Stimulated activated CD4-positive, alpha-beta T cell treated with anti-CD3 and anti-CD28 coated beads, Interleukin-1b, Interleukin-23, amount 100 ng/mL, for 4 hours (primary cell): ENCODE measurements around the gene PFKP.

ENCODE experiments used
- DNase-seq, 2 donors: peaks; one replicate each; pipeline ENCODE4 v3.0.0-alpha.2; 2020; ENCODE audit warnings: low read depth in 2 of 2

PFKP gene

GRCh38 chr10:3116508-3117100 lies 49.3 kb downstream of the PFKP start:
- DNase-seq: no peak

- DNase-seq: no peak
Measured at GRCh38 chr10:3117486-3117885, 50.1 kb downstream of the PFKP start.

DNA sequence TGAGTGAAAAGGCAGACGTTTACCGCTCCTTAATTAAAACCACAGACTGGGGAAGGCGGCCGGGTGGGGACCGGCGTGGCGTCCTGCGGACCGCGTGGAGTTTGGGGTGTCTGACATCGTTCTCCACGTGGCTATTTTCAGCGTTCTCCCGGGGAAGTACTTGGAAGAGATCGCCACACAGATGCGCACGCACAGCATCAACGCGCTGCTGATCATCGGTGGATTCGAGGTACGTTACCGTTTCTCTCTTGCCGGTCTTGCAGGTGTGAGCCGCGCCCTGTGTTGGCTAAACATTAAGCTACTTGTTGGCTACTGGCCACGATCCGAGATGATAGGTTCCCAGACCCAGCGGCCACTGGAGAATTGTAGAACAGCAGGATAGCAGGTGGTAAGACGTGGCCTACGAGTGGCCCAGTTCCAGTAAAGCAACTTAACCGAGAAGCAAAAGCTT lies 51.3 kb downstream of the PFKP start:
- no peak for DNase-seq

- DNase-seq: no peak
Measured at GRCh38 chr10:3119796-3120459, 52.6 kb downstream of the PFKP start.

DNA sequence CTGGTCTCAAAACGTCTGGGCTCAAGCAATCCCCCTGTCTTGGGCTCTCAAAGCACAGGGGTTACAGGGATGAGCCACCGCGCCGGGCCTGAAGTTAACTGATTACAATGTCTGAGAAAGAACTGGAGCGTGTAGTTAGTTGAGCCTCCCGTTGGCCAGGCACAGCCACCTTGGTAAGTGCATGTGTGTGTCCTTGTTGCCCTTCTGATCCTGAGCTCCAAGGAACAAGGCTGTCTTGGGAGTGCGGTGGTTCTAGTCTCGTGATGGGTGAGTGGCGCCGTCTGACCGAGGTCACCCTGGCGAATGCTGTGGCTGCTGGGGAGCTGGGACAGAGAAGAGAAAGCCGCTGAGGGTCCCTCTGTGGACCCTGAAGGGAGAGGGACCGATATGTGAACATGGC lies 54.7 kb downstream of the PFKP start:
- DNase-seq: no peak

DNA sequence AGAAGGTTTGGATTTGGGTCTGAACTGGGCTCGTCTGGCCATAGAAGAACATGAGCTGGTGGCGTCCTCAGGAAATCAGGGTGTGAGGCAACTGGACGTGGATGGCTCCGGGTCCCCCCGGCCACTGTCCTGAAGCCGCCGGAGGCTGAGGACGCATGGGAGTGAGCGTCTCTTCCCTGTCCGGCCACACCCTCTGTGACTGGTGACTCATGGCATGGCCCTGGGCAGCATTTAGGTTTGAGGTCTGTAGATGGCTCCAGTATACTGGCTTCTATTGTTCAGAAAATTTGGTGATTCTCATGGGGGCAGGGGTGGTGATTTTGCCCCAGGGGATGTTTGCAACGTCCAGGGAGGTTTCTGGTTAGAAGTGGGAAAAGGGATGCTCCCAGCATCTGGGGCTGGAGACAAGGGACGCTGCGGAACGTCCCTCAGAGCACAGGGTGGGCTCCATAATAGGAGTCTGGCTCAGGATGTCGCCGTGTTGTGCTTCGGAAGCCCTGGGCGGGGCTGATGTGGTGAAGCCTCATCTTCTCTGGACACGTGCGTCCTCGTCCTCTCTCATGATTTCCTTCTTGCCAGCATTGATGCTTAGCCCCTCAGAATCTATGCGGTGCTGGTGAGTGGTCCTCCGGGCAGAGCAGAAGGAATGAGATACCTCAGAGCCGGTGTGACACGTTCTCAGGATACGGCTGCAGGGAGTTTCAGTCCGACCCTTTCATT lies 55.3 kb downstream of the PFKP start:
- no peak for DNase-seq

- no peak for DNase-seq
Measured at GRCh38 chr10:3123571-3124411, 56.4 kb downstream of the PFKP start.

DNA sequence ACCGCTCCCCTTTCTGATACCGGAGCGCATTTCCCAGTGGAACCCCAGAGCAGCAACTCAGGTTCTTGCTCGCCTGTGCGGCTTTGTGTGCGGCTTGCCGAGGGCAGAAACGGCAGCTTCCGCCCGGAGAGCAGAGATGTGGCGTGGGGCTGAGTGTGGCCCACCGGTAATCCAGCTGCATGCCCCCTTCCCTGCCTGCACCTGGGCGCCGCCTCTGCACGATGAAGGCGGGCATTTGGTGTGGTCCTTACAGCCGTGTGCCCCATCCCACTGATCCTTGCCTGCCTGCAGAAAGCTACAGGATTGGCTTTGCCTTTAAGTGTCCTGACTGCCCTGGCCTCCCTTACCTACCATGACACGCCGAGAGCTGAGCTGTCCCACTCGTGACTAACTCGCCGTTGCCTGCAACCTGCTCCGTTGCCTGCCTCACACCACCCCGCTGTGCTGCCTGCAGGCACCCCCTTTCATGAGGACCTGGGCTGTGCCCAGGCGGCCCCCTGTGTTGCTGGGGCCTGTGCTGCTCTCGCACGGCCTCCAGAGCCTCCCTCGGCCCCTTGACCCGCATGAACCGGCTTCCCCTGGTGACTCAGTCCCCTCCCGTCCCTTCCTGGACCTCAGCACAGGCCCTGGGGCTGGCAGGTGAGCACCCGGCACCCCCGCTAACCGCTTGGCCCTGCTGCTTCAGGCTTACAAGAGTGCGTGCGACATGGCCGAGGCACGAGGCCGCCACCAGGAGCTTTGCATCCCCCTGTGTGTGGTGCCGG lies 57.2 kb downstream of the PFKP start:
- no peak for DNase-seq

DNA sequence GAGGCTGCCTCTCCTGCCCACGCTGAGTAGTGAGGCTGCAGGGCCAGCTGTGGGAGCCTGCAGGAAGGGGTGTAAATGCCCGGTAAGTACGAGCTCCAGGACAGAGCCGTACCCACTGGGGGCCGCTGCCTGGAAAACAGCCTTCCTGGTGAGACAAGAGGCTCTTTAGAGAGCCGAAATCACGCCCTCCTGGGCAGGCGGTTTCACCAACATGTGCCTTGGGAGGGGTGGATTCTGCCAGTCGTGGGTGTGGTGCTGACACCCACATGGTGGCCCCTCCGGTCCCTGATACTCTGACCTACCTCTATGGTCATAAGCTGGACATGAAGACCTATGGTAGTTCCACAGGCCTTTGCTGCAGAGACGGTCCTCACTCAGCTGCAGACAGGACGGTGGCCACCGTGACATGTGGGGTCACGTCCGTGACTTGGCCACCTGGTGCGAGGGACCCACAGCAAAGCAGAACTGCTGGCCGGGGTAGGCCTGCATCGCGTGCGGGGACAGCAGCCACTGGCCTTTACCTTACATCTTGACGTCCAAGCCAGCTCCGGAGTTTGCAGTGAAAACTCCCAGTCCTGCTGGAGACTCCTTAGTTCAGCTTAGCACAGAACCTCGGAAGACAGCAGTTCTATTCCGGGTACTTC lies 58.3 kb downstream of the PFKP start:
- no peak for DNase-seq

DNA sequence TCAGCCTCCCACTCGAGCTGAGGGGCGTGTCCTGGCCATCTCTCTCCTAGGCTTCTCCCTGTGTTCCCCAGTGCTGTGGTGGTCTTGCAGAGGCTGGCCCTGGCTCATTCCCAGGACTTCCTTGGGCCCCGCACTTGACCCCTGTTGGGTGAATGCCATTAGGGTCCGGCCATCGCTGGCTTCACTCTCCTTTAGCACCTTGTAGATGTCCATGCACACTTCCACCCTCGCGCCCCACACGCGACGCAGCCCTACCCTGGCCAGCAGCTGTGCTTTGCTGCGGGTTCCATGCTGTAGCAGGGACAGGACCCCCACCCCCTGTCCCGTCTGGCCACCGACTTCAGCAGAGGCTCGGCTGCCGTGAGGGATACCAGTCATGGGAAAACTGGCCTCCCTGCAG lies 58.9 kb downstream of the PFKP start:
- no peak for DNase-seq

DNA sequence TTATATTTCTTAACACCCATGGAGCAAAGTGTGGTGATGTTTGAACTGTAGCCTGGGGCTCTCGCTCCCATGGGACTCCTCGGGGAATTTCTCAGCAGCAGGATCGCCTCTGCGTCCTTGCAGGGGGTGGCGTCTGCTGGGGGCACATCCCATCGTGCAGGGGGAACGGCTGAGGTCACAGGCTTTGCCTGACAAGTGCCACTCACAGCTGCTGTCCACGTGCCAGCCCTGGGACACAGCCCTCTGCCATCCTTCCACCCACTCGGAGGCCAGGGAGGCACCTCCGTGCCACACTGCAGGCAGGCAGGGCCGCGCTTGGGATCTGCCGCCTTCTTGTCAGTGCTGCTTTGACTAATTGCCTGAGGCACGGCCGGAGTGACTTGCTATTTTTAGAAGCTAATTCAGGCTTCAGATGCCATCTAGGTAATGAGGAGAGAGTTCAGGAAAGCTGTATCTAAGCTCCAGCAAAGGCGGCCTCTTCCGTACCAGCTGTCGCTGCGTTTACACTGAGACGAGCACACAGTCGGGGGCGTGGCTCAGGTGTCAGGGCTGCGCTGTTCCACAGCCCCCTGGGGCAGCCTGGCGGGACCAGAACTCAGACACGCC lies 59.5 kb downstream of the PFKP start:
- DNase-seq: no peak

- DNase-seq: no peak
Measured at GRCh38 chr10:3127921-3128320, 60.6 kb downstream of the PFKP start.

DNA sequence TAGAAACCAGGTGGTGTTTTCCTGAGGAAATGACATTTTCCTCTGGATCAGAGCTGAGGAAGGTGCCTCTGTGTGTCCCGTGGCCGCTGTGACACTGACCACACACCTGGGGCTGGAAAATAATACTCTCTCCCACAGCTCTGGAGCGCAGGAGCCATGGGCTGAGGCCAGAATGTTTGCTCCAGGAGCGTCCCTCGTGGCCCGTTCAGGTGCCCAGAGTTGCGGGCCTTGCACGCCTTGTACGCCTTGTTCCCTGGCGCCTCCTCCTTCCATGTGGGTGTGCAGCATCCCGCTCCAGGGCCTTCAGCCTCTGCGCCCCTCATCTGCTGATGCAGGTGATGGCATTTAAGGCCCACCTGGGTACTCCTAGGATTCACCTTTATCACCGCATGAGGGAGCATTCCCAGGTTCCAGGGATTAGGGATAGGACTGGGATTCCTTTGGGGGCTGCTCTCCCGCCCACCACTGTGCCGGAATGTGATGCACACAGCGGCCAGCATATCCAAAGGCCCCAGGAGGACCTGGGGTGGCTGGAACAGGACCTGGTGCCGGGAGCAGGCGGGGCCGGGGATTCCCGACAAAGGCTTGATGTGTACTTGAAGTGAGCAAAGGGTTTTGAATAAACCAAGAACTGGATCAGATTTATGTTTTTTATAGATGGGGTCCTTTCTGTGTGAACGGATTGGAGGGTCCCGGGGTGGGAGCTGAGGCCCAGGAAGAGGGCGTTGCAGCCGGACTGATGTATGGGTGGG lies 61.2 kb downstream of the PFKP start:
- no peak for DNase-seq

DNA sequence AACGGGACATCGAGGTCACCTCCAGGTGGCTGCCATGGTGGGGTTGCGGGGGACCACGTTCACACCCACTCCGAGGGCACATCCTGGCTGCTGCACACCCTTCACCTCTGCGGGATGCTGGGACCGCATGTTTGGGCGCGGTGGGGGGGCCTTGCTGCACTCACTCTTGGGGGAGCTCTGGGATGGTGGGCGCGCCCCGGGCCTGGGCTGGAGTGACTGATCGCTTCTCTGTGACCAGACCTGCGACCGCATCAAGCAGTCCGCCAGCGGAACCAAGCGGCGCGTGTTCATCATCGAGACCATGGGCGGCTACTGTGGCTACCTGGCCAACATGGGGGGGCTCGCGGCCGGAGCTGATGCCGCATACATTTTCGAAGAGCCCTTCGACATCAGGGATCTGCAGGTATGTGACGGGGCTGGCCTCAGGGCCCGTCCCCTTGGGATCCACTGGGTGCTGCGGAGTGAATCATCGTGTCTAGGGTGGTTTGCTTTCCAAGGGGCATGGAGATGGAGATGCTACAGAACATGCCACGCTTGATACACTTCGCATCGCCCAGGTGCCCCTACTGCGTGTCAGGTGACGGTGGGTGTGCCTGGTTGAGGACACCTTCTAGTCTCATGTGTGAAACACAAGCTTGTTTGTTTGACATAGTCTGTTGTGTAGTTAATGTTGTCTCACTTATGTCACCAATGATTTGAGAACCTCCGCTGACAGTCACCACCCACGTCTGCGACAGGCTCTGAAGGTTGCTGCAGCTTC lies 62.4 kb downstream of the PFKP start:
- no peak for DNase-seq

- no peak for DNase-seq
Measured at GRCh38 chr10:3131098-3131497, 63.8 kb downstream of the PFKP start.

GRCh38 chr10:3132036-3133025 lies 65.0 kb downstream of the PFKP start:
- no peak for DNase-seq

DNA sequence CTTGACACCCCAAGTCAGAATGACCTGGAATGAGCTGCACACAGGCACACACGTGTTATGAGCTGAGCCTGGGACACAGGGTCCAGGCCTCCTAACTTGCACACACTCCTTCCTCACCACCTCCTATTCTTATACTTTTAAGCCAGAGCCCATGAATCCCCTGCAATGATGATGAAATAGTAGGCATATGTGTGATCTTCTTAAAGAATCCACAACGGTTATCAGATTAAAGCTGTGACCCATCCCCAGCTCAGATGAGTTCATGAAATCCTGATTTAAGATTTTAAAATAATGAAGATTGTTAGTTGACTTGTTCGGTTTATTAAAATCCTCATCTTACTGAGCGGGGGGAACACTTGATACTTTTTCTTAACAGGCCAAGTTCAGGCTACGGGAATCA lies 66.6 kb downstream of the PFKP start:
- DNase-seq: no peak

- no peak for DNase-seq
Measured at GRCh38 chr10:3135006-3135405, 67.7 kb downstream of the PFKP start.
